Stimulated activated naive CD8-positive, alpha-beta T cell treated with anti-CD3 and anti-CD28 coated beads, Interleukin-15, amount 100 ng/mL, for 72 hours (primary cell): Measurements from ENCODE around the gene MTA1.
A peak's percentile ranks its signal among the peaks of the same experiment; 100 is the strongest.

Experiments
- ATAC-seq: fragments of 150-1000 bp; cut with Tn5 transposase; 2 replicates; pipeline ENCODE4 v1.10.0; 2021; ENCODE audit warnings: mild to moderate bottlenecking, moderate library complexity
- DNase-seq, 2 donors: peaks; one replicate each; pipeline ENCODE4 v3.0.0; 2021 to 2022
- H3K27ac Mint-ChIP-seq, 2 donors: one replicate each; pipeline ENCODE4 v1.8.0; 2022; ENCODE audit warnings: mild to moderate bottlenecking in 2 of 2, mixed read lengths in 2 of 2, moderate library complexity in 2 of 2
- H3K27me3 Mint-ChIP-seq: one replicate; pipeline ENCODE4 v1.8.0; 2022; ENCODE audit warnings: mixed read lengths
- H3K4me1 Mint-ChIP-seq: one replicate; pipeline ENCODE4 v1.8.0; 2022; ENCODE audit warnings: mild to moderate bottlenecking, mixed read lengths
- H3K4me3 Mint-ChIP-seq, 2 donors: one replicate each; pipeline ENCODE4 v1.8.0; 2022; ENCODE audit warnings: mild to moderate bottlenecking in 2 of 2, mixed read lengths in 2 of 2, moderate library complexity in 1 of 2
- H3K9me3 Mint-ChIP-seq, 2 donors: one replicate each; pipeline ENCODE4 v1.8.0; 2022; ENCODE audit warnings: mixed read lengths in 2 of 2

MTA1 gene

GRCh38 chr14:105467249-105467941, 47.8 kb downstream of the MTA1 start:
- ATAC-seq (no peak), DNase-seq (no peak)
- no peaks in the 10 kb centered on the region for H3K4me1 Mint-ChIP-seq
- H3K27ac Mint-ChIP-seq, result peak overlapping the region in 1 of 2 donors; percentile 54
- no peaks in the 10 kb centered on the region for H3K9me3 Mint-ChIP-seq
- no peaks in the 10 kb centered on the region for H3K27me3 Mint-ChIP-seq
- no peak overlapping the region for H3K4me3 Mint-ChIP-seq

GRCh38 chr14:105467942-105468471, 48.4 kb downstream of the MTA1 start:
- Mint-ChIP-seq H3K27me3 (no peaks in the 10 kb centered on the region), H3K9me3 (no peaks in the 10 kb centered on the region), H3K4me1 (no peaks in the 10 kb centered on the region), H3K27ac (no peak overlapping the region), H3K4me3 (no peak overlapping the region)
- ATAC-seq, result no peak
- no peak for DNase-seq

GRCh38 chr14:105468621-105469241, 49.1 kb downstream of the MTA1 start:
- DNase-seq, result no peak
- Mint-ChIP-seq H3K4me3 (no peak overlapping the region), H3K9me3 (no peaks in the 10 kb centered on the region), H3K27me3 (no peaks in the 10 kb centered on the region), H3K27ac (no peak overlapping the region), H3K4me1 (peaks cover 5% of the 10 kb centered on the region)
- ATAC-seq, result no peak

GRCh38 chr14:105469456-105470349, 50.1 kb downstream of the MTA1 start:
- no peaks in the 10 kb centered on the region for H3K27me3 Mint-ChIP-seq
- peaks cover 10% of the 10 kb centered on the region for H3K4me1 Mint-ChIP-seq
- DNase-seq, result no peak
- no peaks in the 10 kb centered on the region for H3K9me3 Mint-ChIP-seq
- no peak for ATAC-seq
- no peak overlapping the region for H3K4me3 Mint-ChIP-seq
- H3K27ac Mint-ChIP-seq, result peak overlapping the region in 1 of 2 donors; percentile 67

GRCh38 chr14:105470350-105471296, 51.0 kb downstream of the MTA1 start:
- Mint-ChIP-seq H3K9me3 (no peaks in the 10 kb centered on the region), H3K4me1 (peaks cover 13% of the 10 kb centered on the region), H3K27me3 (peaks cover 3% of the 10 kb centered on the region), H3K4me3 (no peak overlapping the region), H3K27ac (no peak overlapping the region)
- DNase-seq, result no peak
- no peak for ATAC-seq

DNA sequence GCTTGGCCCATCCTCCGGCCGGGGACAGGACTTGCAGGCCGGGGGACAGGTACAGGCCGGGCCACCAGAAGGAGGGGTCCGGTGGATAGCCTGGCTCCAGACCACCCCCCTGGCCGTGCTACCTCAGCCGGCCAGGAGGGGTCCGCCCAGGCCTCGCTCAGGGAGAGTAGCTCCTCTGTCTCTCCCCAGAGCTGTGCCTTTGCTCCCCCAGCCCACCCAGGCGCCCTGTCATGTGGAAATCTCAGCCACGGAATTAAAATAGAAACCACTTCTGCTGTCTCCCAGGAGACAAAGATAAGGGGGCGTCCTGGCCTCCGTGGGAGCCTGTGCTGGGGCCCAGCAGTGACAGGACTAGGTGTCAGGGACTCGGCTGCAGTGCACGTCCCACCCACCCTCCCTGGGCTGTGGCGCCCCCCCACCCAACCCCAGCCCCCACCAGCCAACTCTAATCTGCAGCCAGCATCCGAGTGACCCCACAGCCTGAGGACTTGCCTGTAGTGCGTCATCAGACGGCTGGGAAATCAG, 51.7 kb downstream of the MTA1 start:
- H3K27ac Mint-ChIP-seq, result no peak overlapping the region
- H3K4me1 Mint-ChIP-seq, result peaks cover 21% of the 10 kb centered on the region
- DNase-seq (no peak), ATAC-seq (no peak)
- H3K9me3 Mint-ChIP-seq, result no peaks in the 10 kb centered on the region
- H3K27me3 Mint-ChIP-seq, result peaks cover 11% of the 10 kb centered on the region
- H3K4me3 Mint-ChIP-seq, result no peak overlapping the region

DNA sequence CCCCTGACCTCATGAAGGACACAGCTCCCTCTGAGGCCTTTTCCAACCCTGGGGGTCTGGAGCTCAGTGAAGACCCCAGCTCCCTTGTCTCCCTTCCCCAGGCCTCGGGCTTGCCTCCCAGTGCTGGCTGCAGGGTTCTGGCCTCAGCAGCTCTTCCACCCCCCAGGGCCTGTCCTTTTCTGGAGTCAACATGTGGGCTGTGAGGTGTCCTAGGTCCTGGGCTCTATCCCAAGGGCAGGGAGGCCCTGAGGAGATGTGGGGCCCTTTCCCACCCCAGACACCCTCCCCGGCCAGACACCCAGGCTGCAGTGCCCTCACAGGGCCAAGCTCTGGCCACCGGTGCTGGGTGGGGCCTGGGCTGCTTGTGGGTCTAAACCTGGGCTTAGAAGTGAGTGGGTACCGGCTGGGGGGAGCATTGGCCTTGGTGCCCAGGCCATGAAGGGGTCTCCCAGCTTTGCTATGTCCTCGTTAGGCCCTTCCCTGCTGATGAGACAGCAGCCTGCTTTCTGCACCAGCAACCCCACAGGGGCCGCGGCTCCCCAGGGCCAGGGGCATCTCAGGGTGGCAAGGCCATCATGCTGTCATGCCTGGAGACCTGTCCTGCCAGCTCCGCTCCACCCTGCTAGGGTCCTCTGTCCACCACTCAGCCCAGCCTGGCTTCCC, 52.3 kb downstream of the MTA1 start:
- Mint-ChIP-seq H3K4me1 (peaks cover 27% of the 10 kb centered on the region), H3K27me3 (peaks cover 17% of the 10 kb centered on the region), H3K27ac (peak overlapping the region in 1 of 2 donors; percentile 54), H3K4me3 (no peak overlapping the region), H3K9me3 (no peaks in the 10 kb centered on the region)
- ATAC-seq (no peak), DNase-seq (no peak)

- H3K27ac Mint-ChIP-seq, result peak overlapping the region in 1 of 2 donors; percentile 54
- ATAC-seq, result no peak
- peaks cover 32% of the 10 kb centered on the region for H3K4me1 Mint-ChIP-seq
- peaks cover 23% of the 10 kb centered on the region for H3K27me3 Mint-ChIP-seq
- H3K9me3 Mint-ChIP-seq, result peaks cover 0 to 4% of the 10 kb centered on the region in 2 donors
- no peak overlapping the region for H3K4me3 Mint-ChIP-seq
- DNase-seq, result no peak
These were observed 52.9 kb downstream of the MTA1 start for GRCh38 chr14:105472486-105472991.

DNA sequence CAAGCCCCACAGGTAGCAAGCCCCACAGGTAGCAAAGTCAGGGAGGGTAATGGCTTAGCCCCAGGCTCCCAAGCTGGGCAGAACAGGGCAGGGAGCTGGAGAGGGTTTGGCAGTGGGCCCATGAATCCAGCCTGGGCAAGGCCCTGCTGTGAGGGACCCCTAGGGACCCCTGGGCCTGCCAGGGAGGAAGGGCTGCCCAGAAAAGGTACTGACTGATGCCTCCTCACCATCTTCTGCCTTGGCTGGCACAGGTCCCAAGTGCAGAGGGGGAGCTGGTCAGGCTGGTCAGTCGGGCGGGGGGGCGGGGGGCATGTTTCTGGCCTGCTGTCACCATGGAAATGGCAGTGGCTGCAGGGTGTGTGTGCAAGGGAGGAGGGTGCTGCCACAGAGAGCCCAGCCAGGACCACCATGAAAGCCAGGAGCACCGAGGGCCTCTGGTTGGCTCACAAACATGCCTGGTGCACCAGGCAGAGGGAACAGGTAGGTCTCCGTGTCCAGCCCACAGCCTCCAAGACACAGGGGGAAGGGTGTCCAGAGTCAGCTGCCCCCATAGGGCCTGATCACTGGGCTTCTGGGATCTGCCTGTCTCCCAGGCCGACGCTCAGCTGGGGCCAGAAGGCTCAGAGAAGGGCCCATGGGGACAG, 53.5 kb downstream of the MTA1 start:
- Mint-ChIP-seq H3K27me3 (peaks cover 27% of the 10 kb centered on the region), H3K4me1 (peaks cover 37% of the 10 kb centered on the region), H3K4me3 (peak overlapping the region; percentile 6 to 79), H3K27ac (no peak overlapping the region), H3K9me3 (peaks cover 0 to 4% of the 10 kb centered on the region in 2 donors)
- ATAC-seq, result no peak
- DNase-seq, result no peak

- no peak for DNase-seq
- Mint-ChIP-seq H3K4me1 (peaks cover 37% of the 10 kb centered on the region), H3K9me3 (peaks cover 0 to 4% of the 10 kb centered on the region in 2 donors), H3K4me3 (peak overlapping the region; percentile 65 to 79), H3K27me3 (peaks cover 28% of the 10 kb centered on the region), H3K27ac (no peak overlapping the region)
- ATAC-seq, result peak; percentile 57
These were observed 54.3 kb downstream of the MTA1 start for GRCh38 chr14:105473677-105474482.

DNA sequence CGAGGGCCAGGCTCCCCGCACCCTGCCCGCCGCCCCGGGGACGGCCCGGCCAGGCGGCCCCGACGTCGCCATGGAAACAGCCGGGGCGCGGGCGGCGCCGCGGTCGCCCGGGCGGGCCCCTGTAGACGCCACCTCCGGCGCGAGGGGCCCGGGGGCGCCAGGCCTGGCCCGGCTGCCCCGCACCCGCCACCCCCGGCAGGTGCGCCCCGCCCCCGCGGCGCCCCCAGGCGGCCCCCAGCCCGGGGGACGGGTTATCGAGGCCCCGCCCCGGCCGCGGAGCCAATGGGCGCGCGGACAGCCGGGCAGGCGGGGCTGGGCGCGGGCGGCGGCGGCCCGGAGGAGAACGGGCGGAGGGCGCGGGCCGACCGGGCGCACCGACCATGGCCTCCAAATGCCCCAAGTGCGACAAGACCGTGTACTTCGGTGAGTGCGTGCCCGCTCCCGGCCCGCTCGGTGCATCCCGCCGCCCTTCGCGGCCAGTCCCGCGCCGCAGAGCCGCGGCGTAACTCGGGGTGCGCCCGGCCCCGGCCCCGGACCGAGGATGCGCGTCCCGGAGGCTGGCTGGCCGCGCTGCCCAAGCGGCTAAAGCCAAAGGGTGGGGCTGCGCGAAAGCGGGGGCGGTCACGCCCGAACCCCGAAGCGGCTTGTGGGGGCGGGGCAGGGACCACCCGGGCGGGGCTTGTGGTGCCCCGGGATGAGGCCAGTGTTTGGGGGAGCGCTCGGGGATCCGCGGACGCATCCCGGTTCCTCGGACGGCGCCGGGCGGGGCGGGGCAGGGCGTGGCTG, 55.0 kb downstream of the MTA1 start, which contains the start of gene CRIP2:
Gene CRIP2, plus strand, starts transcription at position 339 of the 786 bp plus-strand sequence. Its CDS starts 42 bp downstream, at position 381.
- Mint-ChIP-seq H3K9me3 (peaks cover 0 to 4% of the 10 kb centered on the region in 2 donors), H3K4me1 (peaks cover 42% of the 10 kb centered on the region), H3K27ac (no peak within 1 kb of the TSS), H3K4me3 (peak within 1 kb of the TSS; percentile 65 to 79), H3K27me3 (peaks cover 36% of the 10 kb centered on the region)
- no peak for DNase-seq
- peak; percentile 24 for ATAC-seq
